Body of pancreas (tissue), 4 donors: ENCODE measurements around the gene RTL1.

Experiments used
- CTCF ChIP-seq, 7 experiments: fragments of 450-650 bp in 4 of 7; fragments of 200-600 bp in 3 of 7; sonication (generic) in 3 of 7; IDR thresholded peaks; one replicate each; pipeline ENCODE4 v1.5.1; 2016 to 2019; ENCODE audit warnings: antibody characterized with exemption in 7 of 7
- POLR2A ChIP-seq, 3 donors: fragments of 450-650 bp; IDR thresholded peaks; one replicate each; pipeline ENCODE4 v1.6.1; 2016; ENCODE audit warnings: antibody characterized with exemption in 3 of 3, mild to moderate bottlenecking in 2 of 3

- TF ChIP-seq POLR2A (IDR thresholded peaks at IDR 0.05), result no peak
- TF ChIP-seq CTCF (IDR thresholded peaks at IDR 0.05), result no peak
Measured at GRCh38 chr14:100856056-100856950, 47.2 kb downstream of the RTL1 start.
